ENCODE data around the gene CHST1.

Gene CHST1

GRCh38 chr11:45643598-45644260 lies 21.7 kb downstream of the CHST1 start:
- DNase-seq: no peak
- Histone ChIP-seq H3K27me3 (replicated peaks) (no peaks in the 10 kb centered on the region), H3K36me3 (replicated peaks) (no peaks in the 10 kb centered on the region), H3K27ac (no peak overlapping the region), H3K4me3 (ENCODE audit: low read depth, low read length) (no peak overlapping the region)
- in situ Hi-C loops (cut with HindIII; ENCODE audit: low pct_ligation_motif_present, low sequenced_read_pairs): no loop called here
- TF ChIP-seq CTCF (IDR thresholded peaks at IDR 0.05; ENCODE audit: low read depth, low read length, missing control alignments): no peak

GRCh38 chr11:45641961-45642360 lies 23.5 kb downstream of the CHST1 start:
- DNase-seq: no peak
- in situ Hi-C loops (cut with HindIII; ENCODE audit: low pct_ligation_motif_present, low sequenced_read_pairs): no loop called here
- TF ChIP-seq CTCF (IDR thresholded peaks at IDR 0.05; ENCODE audit: low read depth, low read length, missing control alignments): no peak
- H3K27ac ChIP-seq: no peak overlapping the region
- H3K4me3 ChIP-seq (ENCODE audit: low read depth, low read length): no peak overlapping the region
- H3K36me3 ChIP-seq (replicated peaks): no peaks in the 10 kb centered on the region
- no peaks in the 10 kb centered on the region for H3K27me3 ChIP-seq (replicated peaks)

- no peak for DNase-seq
- no peak overlapping the region for H3K27ac ChIP-seq
- no peaks in the 10 kb centered on the region for H3K36me3 ChIP-seq (replicated peaks)
- in situ Hi-C loops (cut with HindIII; ENCODE audit: low pct_ligation_motif_present, low sequenced_read_pairs): no loop called here
- no peak overlapping the region for H3K4me3 ChIP-seq (ENCODE audit: low read depth, low read length)
- no peak for TF ChIP-seq CTCF (IDR thresholded peaks at IDR 0.05; ENCODE audit: low read depth, low read length, missing control alignments)
- no peaks in the 10 kb centered on the region for H3K27me3 ChIP-seq (replicated peaks)
Observed at GRCh38 chr11:45638051-45638450, 27.4 kb downstream of the CHST1 start.

GRCh38 chr11:45635907-45636306 lies 29.5 kb downstream of the CHST1 start:
- Histone ChIP-seq H3K36me3 (replicated peaks) (no peaks in the 10 kb centered on the region), H3K27me3 (replicated peaks) (no peaks in the 10 kb centered on the region), H3K4me3 (ENCODE audit: low read depth, low read length) (no peak overlapping the region), H3K27ac (no peak overlapping the region)
- in situ Hi-C loops (cut with HindIII; ENCODE audit: low pct_ligation_motif_present, low sequenced_read_pairs): no loop called here
- TF ChIP-seq CTCF (IDR thresholded peaks at IDR 0.05; ENCODE audit: low read depth, low read length, missing control alignments): no peak
- DNase-seq: no peak

- Histone ChIP-seq H3K36me3 (replicated peaks) (no peaks in the 10 kb centered on the region), H3K27ac (no peak overlapping the region), H3K27me3 (replicated peaks) (no peaks in the 10 kb centered on the region), H3K4me3 (ENCODE audit: low read depth, low read length) (no peak overlapping the region)
- TF ChIP-seq CTCF (IDR thresholded peaks at IDR 0.05; ENCODE audit: low read depth, low read length, missing control alignments): no peak
- no peak for DNase-seq
- in situ Hi-C loops (cut with HindIII; ENCODE audit: low pct_ligation_motif_present, low sequenced_read_pairs): no loop called here
Observed at GRCh38 chr11:45625611-45626010, 39.8 kb downstream of the CHST1 start.

GRCh38 chr11:45624095-45624494 lies 41.3 kb downstream of the CHST1 start:
- no peak for TF ChIP-seq CTCF (IDR thresholded peaks at IDR 0.05; ENCODE audit: low read depth, low read length, missing control alignments)
- H3K36me3 ChIP-seq (replicated peaks): no peaks in the 10 kb centered on the region
- no peaks in the 10 kb centered on the region for H3K27me3 ChIP-seq (replicated peaks)
- no peak for DNase-seq
- H3K27ac ChIP-seq: no peak overlapping the region
- in situ Hi-C loops (cut with HindIII; ENCODE audit: low pct_ligation_motif_present, low sequenced_read_pairs): no loop called here
- no peak overlapping the region for H3K4me3 ChIP-seq (ENCODE audit: low read depth, low read length)
